Activated T-cell treated with anti-CD3 and anti-CD28 coated beads, Interleukin-2, amount 50 U/mL, for 24 hours (primary cell): ENCODE data around the gene IFNLR1.

Source experiments
- DNase-seq: peaks from one replicate; pipeline ENCODE4 v3.0.0-alpha.2; 2020
- H3K27ac Mint-ChIP-seq: 2 replicates; pipeline ENCODE4 v1.8.0; 2020; ENCODE audit warnings: mild to moderate bottlenecking, mixed read lengths
- H3K27me3 Mint-ChIP-seq: 2 replicates; pipeline ENCODE4 v1.8.0; 2020; ENCODE audit warnings: mixed read lengths
- H3K36me3 Mint-ChIP-seq: 2 replicates; pipeline ENCODE4 v1.8.0; 2020; ENCODE audit warnings: low read depth, mixed read lengths
- H3K4me1 Mint-ChIP-seq: 2 replicates; pipeline ENCODE4 v1.8.0; 2020; ENCODE audit warnings: low read depth, mixed read lengths
- H3K4me3 Mint-ChIP-seq: 2 replicates; pipeline ENCODE4 v1.8.0; 2020; ENCODE audit warnings: mild to moderate bottlenecking, moderate library complexity, mixed read lengths
- H3K9me3 Mint-ChIP-seq: 2 replicates; pipeline ENCODE4 v1.8.0; 2020; ENCODE audit warnings: mixed read lengths

Gene IFNLR1

GRCh38 chr1:24136956-24137539 lies 50.0 kb downstream of the IFNLR1 start:
- Mint-ChIP-seq H3K4me1 (no peaks in the 10 kb centered on the region), H3K9me3 (no peaks in the 10 kb centered on the region), H3K27me3 (peaks cover 10% of the 10 kb centered on the region), H3K27ac (no peak overlapping the region), H3K4me3 (no peak overlapping the region), H3K36me3 (no peaks in the 10 kb centered on the region)
- DNase-seq: no peak

GRCh38 chr1:24134376-24134775 lies 52.7 kb downstream of the IFNLR1 start:
- DNase-seq: no peak
- Mint-ChIP-seq H3K27me3 (peaks cover 10% of the 10 kb centered on the region), H3K36me3 (no peaks in the 10 kb centered on the region), H3K4me1 (no peaks in the 10 kb centered on the region), H3K27ac (no peak overlapping the region), H3K4me3 (no peak overlapping the region), H3K9me3 (no peaks in the 10 kb centered on the region)

DNA sequence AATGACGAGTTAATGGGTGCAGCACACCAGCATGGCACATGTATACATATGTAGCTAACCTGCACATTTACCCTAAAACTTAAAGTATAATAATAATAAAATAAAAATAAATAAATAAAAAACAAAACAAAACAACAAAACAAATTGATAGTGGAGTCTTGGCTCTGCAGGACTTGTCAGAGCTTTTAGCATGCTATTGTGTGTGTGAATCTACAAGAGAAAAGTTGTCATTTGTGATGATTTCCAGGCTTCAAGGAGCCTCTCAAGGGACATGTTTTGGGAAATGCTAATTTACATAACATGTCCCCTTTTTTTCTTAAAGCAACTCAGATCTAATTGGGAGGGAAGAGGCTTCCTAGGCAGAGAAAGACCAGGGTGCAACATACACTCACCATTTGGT lies 53.3 kb downstream of the IFNLR1 start:
- Mint-ChIP-seq H3K36me3 (no peaks in the 10 kb centered on the region), H3K4me3 (no peak overlapping the region), H3K4me1 (no peaks in the 10 kb centered on the region), H3K27ac (no peak overlapping the region), H3K9me3 (no peaks in the 10 kb centered on the region), H3K27me3 (peaks cover 10% of the 10 kb centered on the region)
- DNase-seq: no peak

DNA sequence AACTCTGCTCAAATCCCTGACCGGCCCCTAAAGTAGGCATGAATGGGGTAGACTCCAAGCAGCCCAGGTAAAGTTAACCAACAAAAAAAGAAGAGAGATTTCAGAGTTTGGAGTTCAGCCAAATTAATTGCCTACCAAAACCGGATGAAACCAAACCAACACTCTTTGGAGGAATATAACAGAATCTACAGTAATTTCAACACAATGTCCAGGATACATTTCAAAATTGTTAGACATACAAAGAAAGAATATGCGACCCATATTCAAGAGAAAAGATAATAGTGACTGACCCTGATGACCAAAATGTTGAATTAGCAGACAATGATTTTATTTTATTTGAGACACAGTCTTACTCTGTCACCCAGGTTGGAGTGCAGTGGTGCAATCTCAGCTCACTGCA lies 56.7 kb downstream of the IFNLR1 start:
- peaks cover 3% of the 10 kb centered on the region for H3K4me1 Mint-ChIP-seq
- no peak overlapping the region for H3K4me3 Mint-ChIP-seq

GRCh38 chr1:24127801-24128363 lies 59.2 kb downstream of the IFNLR1 start:
- no peaks in the 10 kb centered on the region for H3K9me3 Mint-ChIP-seq
- no peaks in the 10 kb centered on the region for H3K27me3 Mint-ChIP-seq
- no peak overlapping the region for H3K4me3 Mint-ChIP-seq
- peaks cover 3% of the 10 kb centered on the region for H3K4me1 Mint-ChIP-seq
- H3K27ac Mint-ChIP-seq: no peak overlapping the region
- DNase-seq: no peak
- no peaks in the 10 kb centered on the region for H3K36me3 Mint-ChIP-seq

More for the DNA sequence above, 56.7 kb downstream of the IFNLR1 start:
- no peak for DNase-seq
- Mint-ChIP-seq H3K27ac (no peak overlapping the region), H3K36me3 (no peaks in the 10 kb centered on the region), H3K27me3 (peaks cover 3% of the 10 kb centered on the region), H3K9me3 (no peaks in the 10 kb centered on the region)

GRCh38 chr1:24127134-24127800 lies 59.8 kb downstream of the IFNLR1 start:
- no peak overlapping the region for H3K4me3 Mint-ChIP-seq
- H3K4me1 Mint-ChIP-seq: peaks cover 3% of the 10 kb centered on the region
- DNase-seq: no peak
- no peaks in the 10 kb centered on the region for H3K9me3 Mint-ChIP-seq
- no peak overlapping the region for H3K27ac Mint-ChIP-seq
- no peaks in the 10 kb centered on the region for H3K27me3 Mint-ChIP-seq
- no peaks in the 10 kb centered on the region for H3K36me3 Mint-ChIP-seq

- Mint-ChIP-seq H3K4me1 (peaks cover 3% of the 10 kb centered on the region), H3K36me3 (no peaks in the 10 kb centered on the region), H3K9me3 (no peaks in the 10 kb centered on the region), H3K4me3 (no peak overlapping the region), H3K27me3 (no peaks in the 10 kb centered on the region), H3K27ac (no peak overlapping the region)
- no peak for DNase-seq
These were observed 60.4 kb downstream of the IFNLR1 start for GRCh38 chr1:24126672-24127023.

- no peaks in the 10 kb centered on the region for H3K36me3 Mint-ChIP-seq
- no peak for DNase-seq
- no peak overlapping the region for H3K27ac Mint-ChIP-seq
- no peaks in the 10 kb centered on the region for H3K9me3 Mint-ChIP-seq
- peaks cover 3% of the 10 kb centered on the region for H3K4me1 Mint-ChIP-seq
- peaks cover 2% of the 10 kb centered on the region for H3K27me3 Mint-ChIP-seq
- no peak overlapping the region for H3K4me3 Mint-ChIP-seq
These were observed 60.9 kb downstream of the IFNLR1 start for GRCh38 chr1:24126018-24126671.

DNA sequence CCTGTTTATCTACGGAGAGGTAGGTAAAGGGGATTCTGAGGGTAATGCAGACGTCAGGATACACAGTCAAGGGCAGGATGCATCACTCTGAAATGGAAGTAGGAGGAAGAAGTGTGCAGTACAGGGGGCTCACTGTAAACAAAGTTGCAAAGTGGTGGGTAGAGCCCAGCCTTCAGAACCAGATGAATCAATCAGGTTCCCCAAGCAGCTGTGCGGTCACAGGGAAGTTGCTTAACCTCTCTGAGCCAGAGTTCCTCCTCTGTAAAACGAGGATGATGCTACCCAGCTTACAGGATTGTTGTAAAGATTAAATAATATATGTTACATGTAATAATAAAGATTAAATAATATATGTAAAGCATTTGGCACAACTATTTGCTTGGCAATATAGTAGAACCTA lies 61.6 kb downstream of the IFNLR1 start:
- no peaks in the 10 kb centered on the region for H3K9me3 Mint-ChIP-seq
- no peak overlapping the region for H3K4me3 Mint-ChIP-seq
- no peak overlapping the region for H3K27ac Mint-ChIP-seq
- peaks cover 6% of the 10 kb centered on the region for H3K27me3 Mint-ChIP-seq
- DNase-seq: no peak
- peaks cover 3% of the 10 kb centered on the region for H3K4me1 Mint-ChIP-seq
- H3K36me3 Mint-ChIP-seq: no peaks in the 10 kb centered on the region

DNA sequence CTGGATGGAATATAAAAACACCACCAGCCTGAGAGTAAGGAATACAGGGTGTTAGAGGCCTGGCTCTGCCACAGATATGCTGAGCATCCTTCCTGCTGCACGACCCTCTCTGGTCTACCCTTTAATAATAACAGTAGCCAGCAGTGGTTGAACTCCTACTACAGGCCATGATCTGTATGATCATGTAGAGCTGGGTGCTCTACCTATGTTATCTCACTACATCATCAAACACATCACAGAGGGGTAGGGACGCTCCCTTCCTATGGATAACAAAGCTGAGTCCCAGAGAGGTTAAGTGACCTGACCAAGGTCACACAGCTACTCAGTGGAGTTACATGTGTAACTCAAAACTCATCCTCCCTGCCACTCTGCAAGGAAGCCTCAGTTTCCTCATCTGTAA lies 62.1 kb downstream of the IFNLR1 start:
- Mint-ChIP-seq H3K4me1 (peaks cover 3% of the 10 kb centered on the region), H3K36me3 (no peaks in the 10 kb centered on the region), H3K27me3 (peaks cover 7% of the 10 kb centered on the region), H3K4me3 (no peak overlapping the region), H3K27ac (no peak overlapping the region), H3K9me3 (no peaks in the 10 kb centered on the region)
- DNase-seq: no peak

DNA sequence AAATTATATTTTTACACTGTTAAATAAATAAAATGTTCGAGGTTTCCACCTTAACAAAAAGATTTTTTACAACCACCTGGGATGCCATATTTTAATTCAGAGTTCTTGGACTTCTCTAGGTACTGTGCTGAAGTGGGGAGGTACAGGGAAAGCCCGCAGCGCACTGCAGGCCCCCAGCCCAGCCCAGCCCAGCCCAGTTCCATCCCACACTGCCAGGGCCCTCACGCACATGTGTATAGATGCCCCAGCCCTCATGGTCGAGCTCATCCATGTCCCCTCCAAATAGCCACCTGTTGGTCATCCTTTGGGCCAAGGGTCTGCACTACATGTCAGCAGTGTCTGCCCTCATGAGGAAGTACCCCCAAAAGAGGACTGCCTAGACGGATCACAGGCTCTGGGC lies 63.5 kb downstream of the IFNLR1 start:
- H3K36me3 Mint-ChIP-seq: no peaks in the 10 kb centered on the region
- no peak for DNase-seq
- H3K4me3 Mint-ChIP-seq: no peak overlapping the region
- peaks cover 3% of the 10 kb centered on the region for H3K4me1 Mint-ChIP-seq
- H3K27ac Mint-ChIP-seq: no peak overlapping the region
- H3K9me3 Mint-ChIP-seq: no peaks in the 10 kb centered on the region
- peaks cover 18% of the 10 kb centered on the region for H3K27me3 Mint-ChIP-seq

DNA sequence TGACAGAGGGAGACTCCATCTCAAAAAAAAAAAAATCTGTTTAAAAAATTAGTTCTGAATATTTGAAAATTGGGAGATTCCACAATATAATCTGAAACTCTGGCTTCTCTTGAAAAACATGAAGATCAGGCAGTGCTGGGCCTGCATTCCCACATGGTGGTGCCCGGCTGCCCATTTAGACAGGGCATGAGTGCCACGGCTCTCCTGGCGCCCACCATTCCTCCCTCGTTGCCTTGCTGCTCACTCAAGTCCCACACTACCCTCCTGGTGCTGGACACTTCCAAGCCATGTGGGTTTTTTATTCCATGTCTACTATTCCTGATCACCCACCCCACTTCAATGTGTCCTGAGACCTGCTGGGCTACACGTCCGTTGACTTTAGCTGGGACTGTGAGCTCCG lies 64.3 kb downstream of the IFNLR1 start:
- H3K27ac Mint-ChIP-seq: no peak overlapping the region

GRCh38 chr1:24121406-24121805 lies 65.7 kb downstream of the IFNLR1 start:
- no peak overlapping the region for H3K4me3 Mint-ChIP-seq
- H3K9me3 Mint-ChIP-seq: no peaks in the 10 kb centered on the region
- H3K36me3 Mint-ChIP-seq: no peaks in the 10 kb centered on the region
- no peak for DNase-seq
- H3K27me3 Mint-ChIP-seq: peaks cover 30% of the 10 kb centered on the region
- no peak overlapping the region for H3K27ac Mint-ChIP-seq
- peaks cover under 1% of the 10 kb centered on the region for H3K4me1 Mint-ChIP-seq

More for the DNA sequence above, 64.3 kb downstream of the IFNLR1 start:
- H3K9me3 Mint-ChIP-seq: no peaks in the 10 kb centered on the region
- H3K27me3 Mint-ChIP-seq: peaks cover 22% of the 10 kb centered on the region
- peaks cover 3% of the 10 kb centered on the region for H3K4me1 Mint-ChIP-seq
- DNase-seq: no peak
- H3K4me3 Mint-ChIP-seq: no peak overlapping the region
- no peaks in the 10 kb centered on the region for H3K36me3 Mint-ChIP-seq

- Mint-ChIP-seq H3K4me1 (no peaks in the 10 kb centered on the region), H3K27me3 (peaks cover 30% of the 10 kb centered on the region), H3K4me3 (no peak overlapping the region), H3K36me3 (no peaks in the 10 kb centered on the region), H3K9me3 (no peaks in the 10 kb centered on the region), H3K27ac (no peak overlapping the region)
- no peak for DNase-seq
These were observed 66.1 kb downstream of the IFNLR1 start for GRCh38 chr1:24120965-24121364.
